ENCODE data around the gene CCER1.
A peak's percentile ranks its signal among the peaks of the same experiment; 100 is the strongest.

The CCER1 gene

GRCh38 chr12:90917431-90917830 lies 37.5 kb downstream of the CCER1 start:
- no peak for DNase-seq

GRCh38 chr12:90916516-90916915 lies 38.5 kb downstream of the CCER1 start:
- no peak for DNase-seq

- no peak for DNase-seq
These were observed 39.6 kb downstream of the CCER1 start for GRCh38 chr12:90915353-90915752.

GRCh38 chr12:90910958-90911357 lies 44.0 kb downstream of the CCER1 start:
- DNase-seq, result no peak

- peak; percentile 25 for DNase-seq
These were observed 45.8 kb downstream of the CCER1 start for GRCh38 chr12:90909069-90909770.

- DNase-seq, result no peak
These were observed 46.5 kb downstream of the CCER1 start for GRCh38 chr12:90908465-90908864.

- DNase-seq, result no peak
These were observed 49.1 kb downstream of the CCER1 start for GRCh38 chr12:90905691-90906370.

- DNase-seq, result no peak
These were observed 52.4 kb downstream of the CCER1 start for GRCh38 chr12:90902596-90902995.

Data from retina (tissue), 1 donor.